WI38 (cell line): ENCODE results near the gene FAM120A.

Experiments
- H3K4me3 ChIP-seq: 2 replicates; pipeline ENCODE4 v1.5.1; 2011; ENCODE audit warnings: low read depth, mild to moderate bottlenecking, control low read depth, low read length
- CTCF ChIP-seq: IDR thresholded peaks from 2 replicates; pipeline ENCODE4 v1.5.1; 2012; ENCODE audit warnings: low read depth, mild to moderate bottlenecking, control low read depth, low read length

Gene FAM120A

DNA sequence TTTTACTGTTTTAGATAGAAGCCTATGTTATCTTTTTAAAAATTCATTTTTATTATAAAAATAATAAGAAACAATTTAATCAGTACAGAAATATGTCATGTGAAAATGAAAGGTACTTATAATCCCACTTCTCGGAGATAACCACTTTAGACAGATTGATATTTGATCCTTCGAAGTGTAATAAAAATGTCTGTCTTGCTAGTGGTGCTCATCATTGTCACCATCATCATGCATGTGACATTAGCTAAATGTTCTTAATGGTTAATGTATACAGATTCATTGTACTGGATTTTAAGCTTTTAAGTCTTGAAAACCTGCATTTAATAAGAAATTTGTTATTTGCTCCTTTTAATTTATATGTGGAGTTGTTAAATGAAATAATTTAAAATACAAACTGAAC lies 32.0 kb downstream of the FAM120A start:
- no peak overlapping the region for H3K4me3 ChIP-seq
- TF ChIP-seq CTCF: no peak

- no peak overlapping the region for H3K4me3 ChIP-seq
- no peak for TF ChIP-seq CTCF
Measured at GRCh38 chr9:93486268-93486667, 34.8 kb downstream of the FAM120A start.

GRCh38 chr9:93488244-93488643 lies 36.8 kb downstream of the FAM120A start:
- no peak overlapping the region for H3K4me3 ChIP-seq
- no peak for TF ChIP-seq CTCF

GRCh38 chr9:93491593-93492232 lies 40.2 kb downstream of the FAM120A start:
- H3K4me3 ChIP-seq: no peak overlapping the region
- TF ChIP-seq CTCF: no peak

GRCh38 chr9:93492327-93492726 lies 40.8 kb downstream of the FAM120A start:
- H3K4me3 ChIP-seq: no peak overlapping the region
- no peak for TF ChIP-seq CTCF

- H3K4me3 ChIP-seq: no peak overlapping the region
- no peak for TF ChIP-seq CTCF
Measured at GRCh38 chr9:93493949-93494348, 42.5 kb downstream of the FAM120A start.

- TF ChIP-seq CTCF: no peak
- no peak overlapping the region for H3K4me3 ChIP-seq
Measured at GRCh38 chr9:93496285-93496684, 44.8 kb downstream of the FAM120A start.
